A549 (cell line): ENCODE results near the gene TTYH2. TPM values are rescaled to one million over a fixed set of nuclear protein-coding genes. Genes with fewer than 3 reads are reported as not detected.
A peak's percentile ranks its signal among the peaks of the same experiment; 100 is the strongest.

Source experiments
- ATAC-seq, 2 experiments: fragments of 200-7000 bp in 1 of 2; fragments of >200 bp in 1 of 2; cut with Nextera tagmentation in 1 of 2; cut with Tn5 transposase in 1 of 2; 3 replicates each; pipeline versions ENCODE4 v1.8.0 to v1.9.1; 2018 to 2020; ENCODE audit warnings: mild to moderate bottlenecking in 1 of 2, moderate library complexity in 1 of 2
- CTCF ChIA-PET: fragments of 300-600 bp; sonication (Branson Sonifier 250); formaldehyde crosslinking; extraction: SDS; loops from one replicate; lab custom pipeline; 2021; ENCODE audit warnings: antibody characterized with exemption, inconsistent platforms; lab: Yijun Ruan, JAX
- POLR2A ChIA-PET: fragments of 350-600 bp; formaldehyde crosslinking; extraction: SDS; loops from one replicate; lab custom pipeline; 2021; ENCODE audit warnings: antibody characterized with exemption, inconsistent platforms; lab: Yijun Ruan, JAX
- DNase-seq, 2 experiments: peaks; one replicate each; pipeline versions ENCODE4 v3.0.0 to v3.0.0-alpha.2; 2011 to 2016; ENCODE audit warnings: low read depth in 1 of 2, low spot score in 1 of 2
- FAIRE-seq: peaks from 2 replicates; lab custom pipeline; 2011; peaks lifted over from hg19 to GRCh38; lab: Jason Lieb, UNC
- H3K27ac ChIP-seq, 2 experiments: fragments of >200 bp; sonication (Bioruptor Twin); formaldehyde crosslinking; 3 replicates each; pipeline ENCODE4 v1.5.1; 2016 to 2017
- H3K4me1 ChIP-seq: fragments of >200 bp; sonication (Bioruptor Twin); formaldehyde crosslinking; 3 replicates; pipeline ENCODE4 v1.6.1; 2016
- H3K4me2 ChIP-seq: fragments of >200 bp; sonication (Bioruptor Twin); formaldehyde crosslinking; 3 replicates; pipeline ENCODE4 v1.6.1; 2016
- H3K4me3 ChIP-seq: fragments of >200 bp; sonication (Bioruptor Twin); formaldehyde crosslinking; 3 replicates; pipeline ENCODE4 v1.5.1; 2016
- H3K9me3 ChIP-seq: fragments of >200 bp; sonication (Bioruptor Twin); formaldehyde crosslinking; 3 replicates; pipeline ENCODE4 v1.6.1; 2016
- BHLHE40 ChIP-seq: IDR thresholded peaks from 2 replicates; pipeline ENCODE4 v1.6.1; 2012; ENCODE audit warnings: low read depth, low read length, inconsistent platforms
- CBX8 ChIP-seq: fragments of 200-600 bp; sonication (generic); IDR thresholded peaks from 2 replicates; pipeline ENCODE4 v1.6.1; 2016
- CEBPB ChIP-seq, 2 experiments: fragments of >200 bp in 1 of 2; sonication (Bioruptor Twin) in 1 of 2; formaldehyde crosslinking in 1 of 2; IDR thresholded peaks; 2 replicates each; pipeline ENCODE4 v1.6.1; 2012 to 2016
- EHF ChIP-seq: fragments of 250-450 bp; sonication (Bioruptor Pico); IDR thresholded peaks from 2 replicates; pipeline ENCODE4 v1.5.0; 2020; ENCODE audit warnings: mild to moderate bottlenecking
- EHMT2 ChIP-seq: fragments of 200-600 bp; sonication (generic); IDR thresholded peaks from 2 replicates; pipeline ENCODE4 v1.6.1; 2016; ENCODE audit warnings: antibody characterized with exemption, low read depth, mild to moderate bottlenecking, moderate library complexity
- ESRRA ChIP-seq: fragments of 150-350 bp; IDR thresholded peaks from 2 replicates; pipeline ENCODE4 v1.6.1; 2014; ENCODE audit warnings: mild to moderate bottlenecking, low read length, borderline replicate concordance
- FOXS1 ChIP-seq: fragments of 250-450 bp; sonication (Bioruptor Pico); IDR thresholded peaks from 2 replicates; pipeline ENCODE4 v1.5.0; 2020; ENCODE audit warnings: mild to moderate bottlenecking, moderate library complexity
- GATA3 ChIP-seq: IDR thresholded peaks from 2 replicates; pipeline ENCODE4 v1.6.1; 2012; ENCODE audit warnings: borderline replicate concordance
- HDAC2 ChIP-seq: fragments of 200-600 bp; sonication (generic); IDR thresholded peaks from 2 replicates; pipeline ENCODE4 v1.6.1; 2016
- HEYL ChIP-seq: fragments of 250-450 bp; sonication (Bioruptor Pico); IDR thresholded peaks from 2 replicates; pipeline ENCODE4 v1.8.0; 2021; ENCODE audit warnings: mild to moderate bottlenecking, moderate library complexity
- HOXB13 ChIP-seq: fragments of 250-450 bp; sonication (Bioruptor Pico); IDR thresholded peaks from 2 replicates; pipeline ENCODE4 v1.5.0; 2020; ENCODE audit warnings: low read depth, mild to moderate bottlenecking, moderate library complexity
- HOXB5 ChIP-seq: fragments of 250-450 bp; sonication (Bioruptor Pico); IDR thresholded peaks from 2 replicates; pipeline ENCODE4 v1.5.0; 2020; ENCODE audit warnings: mild to moderate bottlenecking, moderate library complexity
- JUNB ChIP-seq: fragments of >200 bp; sonication (Bioruptor Twin); formaldehyde crosslinking; IDR thresholded peaks from 2 replicates; pipeline ENCODE4 v1.6.1; 2016
- KDM5A ChIP-seq: fragments of 200-600 bp; sonication (generic); IDR thresholded peaks from 2 replicates; pipeline ENCODE4 v1.6.1; 2016; ENCODE audit warnings: antibody characterized with exemption, mild to moderate bottlenecking
- NFE2L2 ChIP-seq: fragments of 150-350 bp; conservative IDR thresholded peaks from 2 replicates; pipeline ENCODE4 v1.6.1; 2014; ENCODE audit warnings: low read length
- NPAS2 ChIP-seq: fragments of 250-450 bp; sonication (Bioruptor Pico); IDR thresholded peaks from 2 replicates; pipeline ENCODE4 v1.8.0; 2022; ENCODE audit warnings: mild to moderate bottlenecking, moderate library complexity, borderline replicate concordance
- PHF8 ChIP-seq: fragments of 200-600 bp; sonication (generic); IDR thresholded peaks from 2 replicates; pipeline ENCODE4 v1.6.1; 2016; ENCODE audit warnings: low read depth, mild to moderate bottlenecking, antibody characterized with exemption, moderate library complexity, borderline replicate concordance
- POLR2AphosphoS2 ChIP-seq: conservative IDR thresholded peaks from 2 replicates; pipeline ENCODE4 v1.6.1; 2012; ENCODE audit warnings: low read length, improper control_type of control experiment, inconsistent platforms
- RARB ChIP-seq: fragments of 250-450 bp; sonication (Bioruptor Pico); IDR thresholded peaks from 2 replicates; pipeline ENCODE4 v1.8.0; 2021; ENCODE audit warnings: mild to moderate bottlenecking, moderate library complexity
- RCOR1 ChIP-seq: fragments of 150-350 bp; IDR thresholded peaks from 2 replicates; pipeline ENCODE4 v1.6.1; 2014; ENCODE audit warnings: antibody characterized with exemption, low read length, low read depth
- RFX5 ChIP-seq: fragments of 450-650 bp; IDR thresholded peaks from 2 replicates; pipeline ENCODE4 v1.7.1; 2014; ENCODE audit warnings: antibody characterized with exemption, mild to moderate bottlenecking, moderate library complexity
- SMC3 ChIP-seq: fragments of >200 bp; sonication (Bioruptor Twin); formaldehyde crosslinking; IDR thresholded peaks from 3 replicates; pipeline ENCODE4 v1.6.1; 2018; ENCODE audit warnings: inconsistent platforms
- ZFP36 ChIP-seq: fragments of 450-650 bp; IDR thresholded peaks from 2 replicates; pipeline ENCODE4 v1.6.1; 2014; ENCODE audit warnings: borderline replicate concordance; ENCODE audit not compliant: partially characterized antibody
- ZNF302 ChIP-seq: fragments of 250-450 bp; sonication (Bioruptor Pico); IDR thresholded peaks from 2 replicates; pipeline ENCODE4 v1.9.0; 2021; ENCODE audit warnings: inconsistent platforms, mild to moderate bottlenecking, moderate library complexity
- ZSCAN20 ChIP-seq: fragments of 250-450 bp; sonication (Bioruptor Pico); IDR thresholded peaks from 2 replicates; pipeline ENCODE4 v1.8.0; 2022; ENCODE audit warnings: mild to moderate bottlenecking, moderate library complexity
- WGBS: methylation state at CpG from one replicate; pipeline ENCODE4 v1.1.6; 2017; ENCODE audit errors: missing lambda C conversion rate; 5-methylcytosine and 5-hydroxymethylcytosine counted together
- polyA plus RNA-seq, 4 experiments: library from polyadenylated mRNA; depleted of rRNA in 3 of 4; stranded (reverse); fragments of >200 nt; fragmentation: RNase III in 1 of 4; extraction: RNeasy Plus Mini Kit Qiagen cat#74134 plus additional on column Dnase treatment in 1 of 4; gene quantifications; 2 replicates in 3 of 4; 3 replicates in 1 of 4; pipeline ENCODE4 v1.2.3, GENCODE V29; 2011 to 2017
- TF ChIP-seq, protein P1 (sequence below): IDR thresholded peaks from 2 replicates; pipeline ENCODE4 v1.6.1; 2012
- TF ChIP-seq, protein P2 (sequence below): fragments of 150-350 bp; IDR thresholded peaks from 2 replicates; pipeline ENCODE4 v1.6.1; 2014; ENCODE audit warnings: low read depth, mild to moderate bottlenecking, low read length
- TF ChIP-seq, protein P3 (sequence below): IDR thresholded peaks from 2 replicates; pipeline ENCODE4 v1.6.1; 2012; ENCODE audit warnings: low read depth, borderline replicate concordance
- TF ChIP-seq, protein P4 (sequence below): fragments of 250-450 bp; sonication (Bioruptor Pico); IDR thresholded peaks from 2 replicates; pipeline ENCODE4 v1.5.0; 2020; ENCODE audit warnings: low read depth, mild to moderate bottlenecking, moderate library complexity

The TTYH2 gene
- polyA plus RNA-seq, 2 of the 4 experiments (the other 2 are of a cell fraction) = 1.4 to 1.7 TPM

DNA sequence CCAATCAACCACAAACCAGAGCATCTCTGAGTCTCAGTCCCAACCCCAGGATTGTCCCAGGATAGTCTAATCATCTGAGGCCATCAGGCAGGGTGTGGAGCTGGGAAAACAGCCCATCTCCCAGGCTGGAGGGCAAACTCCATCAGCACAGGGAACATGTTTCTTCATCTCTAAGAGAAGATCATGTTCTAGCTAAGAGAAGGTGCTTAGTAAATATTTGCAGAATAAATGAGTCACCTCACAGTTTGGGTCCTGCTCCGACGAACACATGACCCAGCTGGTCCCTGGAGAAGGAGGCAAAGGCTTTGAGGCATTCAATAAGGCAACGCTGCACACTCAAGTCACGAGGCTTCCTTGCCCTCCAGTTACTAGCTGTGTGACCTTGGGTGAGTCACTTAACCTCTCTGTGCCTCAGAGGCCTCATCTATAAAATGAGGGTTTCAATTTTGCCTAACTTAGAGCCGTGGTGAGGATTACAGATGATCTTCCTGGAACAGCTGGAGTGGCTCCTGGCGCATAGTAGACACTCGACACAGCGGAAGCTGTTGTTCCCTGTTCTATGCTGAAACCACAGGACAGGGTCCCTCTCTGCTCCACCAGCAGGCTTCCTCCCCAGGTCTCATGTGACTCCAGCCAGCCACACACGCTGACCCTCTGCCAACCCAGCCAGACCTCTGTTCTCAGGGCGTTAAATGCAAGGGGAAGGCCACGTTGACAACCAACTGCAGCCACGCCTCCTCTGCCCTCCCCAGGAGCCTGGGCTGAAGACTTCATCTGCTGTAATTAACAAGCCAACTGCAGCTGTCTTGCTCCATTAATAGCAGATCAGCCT is 20.2 kb upstream of the TTYH2 start (continued):
- TF ChIP-seq, protein P1, sequence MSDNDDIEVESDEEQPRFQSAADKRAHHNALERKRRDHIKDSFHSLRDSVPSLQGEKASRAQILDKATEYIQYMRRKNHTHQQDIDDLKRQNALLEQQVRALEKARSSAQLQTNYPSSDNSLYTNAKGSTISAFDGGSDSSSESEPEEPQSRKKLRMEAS = peak; percentile 77; the same call in 1 of the 2 replicates
- TF ChIP-seq, protein P2, sequence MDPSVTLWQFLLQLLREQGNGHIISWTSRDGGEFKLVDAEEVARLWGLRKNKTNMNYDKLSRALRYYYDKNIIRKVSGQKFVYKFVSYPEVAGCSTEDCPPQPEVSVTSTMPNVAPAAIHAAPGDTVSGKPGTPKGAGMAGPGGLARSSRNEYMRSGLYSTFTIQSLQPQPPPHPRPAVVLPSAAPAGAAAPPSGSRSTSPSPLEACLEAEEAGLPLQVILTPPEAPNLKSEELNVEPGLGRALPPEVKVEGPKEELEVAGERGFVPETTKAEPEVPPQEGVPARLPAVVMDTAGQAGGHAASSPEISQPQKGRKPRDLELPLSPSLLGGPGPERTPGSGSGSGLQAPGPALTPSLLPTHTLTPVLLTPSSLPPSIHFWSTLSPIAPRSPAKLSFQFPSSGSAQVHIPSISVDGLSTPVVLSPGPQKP = no peak
- no peak for TF ChIP-seq PHF8
- TF ChIP-seq, all 56 proteins: peak for 9

DNA sequence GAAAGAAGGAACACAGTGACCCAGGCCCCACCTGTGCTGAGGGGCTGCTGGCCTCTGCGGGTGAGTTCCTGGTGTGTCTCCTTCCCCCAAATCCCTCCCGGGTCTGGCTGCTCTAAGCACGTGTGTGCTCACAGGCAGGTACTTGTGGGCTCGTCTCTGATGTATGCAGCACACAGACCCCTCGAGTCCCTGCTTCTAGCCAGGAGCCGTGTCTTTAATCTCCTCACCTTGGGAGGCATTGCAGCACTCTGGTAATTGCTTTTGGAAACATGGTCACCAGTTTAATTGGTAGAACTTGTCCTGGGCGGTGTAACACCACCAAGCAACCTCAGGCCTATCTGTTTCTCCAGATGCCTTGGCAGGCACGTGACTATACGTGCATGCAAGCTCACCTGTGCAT is 18.7 kb upstream of the TTYH2 start:
- H3K9me3 ChIP-seq = no peaks in the 10 kb centered on the region
- peak overlapping the region in 1 of 2 experiments; percentile 80; a peak in 2 of 6 replicates for H3K27ac ChIP-seq
- DNase-seq = no peak
- ChIA-PET CTCF (interaction anchor here (1.0 to 17.0 kb wide), 2 partner anchors 7 to 765 kb away, joined by 4 to 215 read pairs; partner anchors contain the start of gene RPL38), POLR2A (no interaction called here)
- TF ChIP-seq NPAS2 (CRISPR knock-in tag) (no peak), HEYL (CRISPR knock-in tag) (no peak), FOXS1 (CRISPR knock-in tag) (no peak), ESRRA (no peak), SMC3 (no peak), HOXB13 (CRISPR knock-in tag) (no peak), KDM5A (no peak), ZNF302 (CRISPR knock-in tag) (no peak), EHF (CRISPR knock-in tag) (no peak), HDAC2 (no peak), HOXB5 (CRISPR knock-in tag) (no peak), JUNB (no peak), POLR2AphosphoS2 (no peak), RCOR1 (no peak), GATA3 (no peak), NFE2L2 (no peak), BHLHE40 (no peak)
- TF ChIP-seq, protein P3, sequence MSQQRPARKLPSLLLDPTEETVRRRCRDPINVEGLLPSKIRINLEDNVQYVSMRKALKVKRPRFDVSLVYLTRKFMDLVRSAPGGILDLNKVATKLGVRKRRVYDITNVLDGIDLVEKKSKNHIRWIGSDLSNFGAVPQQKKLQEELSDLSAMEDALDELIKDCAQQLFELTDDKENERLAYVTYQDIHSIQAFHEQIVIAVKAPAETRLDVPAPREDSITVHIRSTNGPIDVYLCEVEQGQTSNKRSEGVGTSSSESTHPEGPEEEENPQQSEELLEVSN = no peak
- TF ChIP-seq, protein P1 = no peak
- peaks cover 30% of the 10 kb centered on the region for H3K4me1 ChIP-seq
- no peak for FAIRE-seq
- WGBS = 64% methylated on average over 9 of the region's 9 CpGs
- no peak for ATAC-seq
- H3K4me2 ChIP-seq = no peak overlapping the region
- no peak overlapping the region for H3K4me3 ChIP-seq

DNA sequence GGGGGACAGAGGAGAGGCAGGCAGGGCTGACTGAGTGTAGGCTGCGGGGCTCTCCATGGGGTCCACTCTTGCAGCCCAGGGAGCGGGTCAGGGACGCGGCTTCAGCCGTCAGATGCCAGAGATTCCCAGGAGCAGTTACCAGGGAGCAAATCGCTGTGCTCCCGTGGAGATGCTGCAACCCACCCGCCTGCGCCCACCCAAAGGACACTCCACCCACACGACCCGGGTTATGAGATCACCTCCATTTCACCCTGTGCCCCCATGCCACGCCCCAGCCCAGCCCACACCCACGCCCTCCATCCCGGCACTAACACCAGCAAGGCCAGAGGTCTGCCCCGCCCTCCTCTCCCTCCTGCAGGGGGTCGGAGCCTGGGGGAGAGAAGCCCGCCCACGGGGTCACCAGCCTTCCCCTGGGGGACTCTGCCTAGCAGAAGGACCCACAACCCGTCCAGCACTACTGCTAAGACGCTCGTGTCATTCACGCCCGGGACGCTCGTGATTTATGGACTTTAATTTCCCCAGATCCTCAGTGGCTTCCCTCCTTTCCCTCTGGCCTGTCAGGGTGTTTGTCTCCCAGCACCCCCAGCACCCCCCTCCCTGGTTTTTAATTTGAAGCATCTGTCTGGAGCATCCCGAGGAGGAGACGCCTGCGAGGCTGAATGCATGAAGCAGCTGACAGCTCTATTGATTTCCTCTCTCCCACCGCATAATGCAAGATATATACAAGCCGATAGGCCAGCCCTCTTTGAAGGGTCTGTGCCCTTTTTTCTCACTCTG is 16.6 kb upstream of the TTYH2 start:
- no peak overlapping the region for H3K4me2 ChIP-seq
- peaks cover 25% of the 10 kb centered on the region for H3K4me1 ChIP-seq
- WGBS = 64% methylated on average over 23 of the region's 30 CpGs
- POLR2A ChIA-PET = no interaction called here
- no peaks in the 10 kb centered on the region for H3K9me3 ChIP-seq
- no peak for DNase-seq
- ATAC-seq = no peak
- no peak overlapping the region for H3K4me3 ChIP-seq
- CTCF ChIA-PET = interaction anchor here (1.3 to 3.6 kb wide), 2 partner anchors 106 to 107 kb away, joined by 4 to 22 read pairs; no protein-coding TSS in a partner anchor
- no peak for FAIRE-seq
- H3K27ac ChIP-seq = peak overlapping the region in 1 of 2 experiments; percentile 29; a peak in 1 of 6 replicates
- no peak for TF ChIP-seq RARB (CRISPR knock-in tag)
- no peak for TF ChIP-seq CBX8
- TF ChIP-seq EHMT2 = no peak
- TF ChIP-seq, protein P4, sequence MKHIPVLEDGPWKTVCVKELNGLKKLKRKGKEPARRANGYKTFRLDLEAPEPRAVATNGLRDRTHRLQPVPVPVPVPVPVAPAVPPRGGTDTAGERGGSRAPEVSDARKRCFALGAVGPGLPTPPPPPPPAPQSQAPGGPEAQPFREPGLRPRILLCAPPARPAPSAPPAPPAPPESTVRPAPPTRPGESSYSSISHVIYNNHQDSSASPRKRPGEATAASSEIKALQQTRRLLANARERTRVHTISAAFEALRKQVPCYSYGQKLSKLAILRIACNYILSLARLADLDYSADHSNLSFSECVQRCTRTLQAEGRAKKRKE (CRISPR knock-in tag) = no peak
- no peak for TF ChIP-seq ZSCAN20 (CRISPR knock-in tag)
- TF ChIP-seq RFX5 = no peak
- TF ChIP-seq ZFP36 = no peak
- TF ChIP-seq CEBPB (IDR thresholded peaks at IDR 0.05) = no peak
